Ramos (cell line): ENCODE data around the gene DTNB.
"Not testable (repeated sequence)": the region's sequence is repeated elsewhere in the genome, so short reads cannot be mapped to it uniquely, and the experiment has no call there.

Experiments used
- in situ Hi-C: fragments of 300-500 bp; cut with MboI; formaldehyde crosslinking; loops from one replicate; pipeline ENCODE4 v1.14.3; 2022; ENCODE audit warnings: low sequenced_read_pairs; ENCODE audit not compliant: unreplicated experiment

Gene DTNB

GRCh38 chr2:25684577-25685473, 11.4 kb upstream of the DTNB start:
- in situ Hi-C loops, result no loop called here

GRCh38 chr2:25682082-25682481, 8.7 kb upstream of the DTNB start:
- in situ Hi-C loops, result no loop called here

- in situ Hi-C loops, result no loop called here
Measured at GRCh38 chr2:25677877-25678276, 4.5 kb upstream of the DTNB start.

- in situ Hi-C loops, result no loop called here
Measured at GRCh38 chr2:25674077-25674362, 643 bp upstream of the DTNB start.

- in situ Hi-C loops, result no loop called here
Measured at GRCh38 chr2:25672494-25673299, 680 bp downstream of the DTNB start.

GRCh38 chr2:25671622-25672021, 1.8 kb downstream of the DTNB start:
- in situ Hi-C loops, result no loop called here

GRCh38 chr2:25669520-25669919, 3.9 kb downstream of the DTNB start:
- in situ Hi-C loops, result no loop called here

- in situ Hi-C loops, result no loop called here
Measured at GRCh38 chr2:25666218-25666617, 7.2 kb downstream of the DTNB start.

GRCh38 chr2:25665429-25665828, 7.9 kb downstream of the DTNB start:
- in situ Hi-C loops, result not testable (repeated sequence)

GRCh38 chr2:25664965-25665307, 8.4 kb downstream of the DTNB start:
- in situ Hi-C loops, result no loop called here

GRCh38 chr2:25664183-25664964, 9.0 kb downstream of the DTNB start:
- in situ Hi-C loops, result no loop called here

- in situ Hi-C loops, result no loop called here
Measured at GRCh38 chr2:25655316-25655715, 18.1 kb downstream of the DTNB start.

- in situ Hi-C loops, result no loop called here
Measured at GRCh38 chr2:25654801-25655200, 18.6 kb downstream of the DTNB start.

GRCh38 chr2:25651782-25652455, 21.5 kb downstream of the DTNB start:
- in situ Hi-C loops, result no loop called here

- in situ Hi-C loops, result no loop called here
Measured at GRCh38 chr2:25651066-25651465, 22.3 kb downstream of the DTNB start.

- in situ Hi-C loops, result no loop called here
Measured at GRCh38 chr2:25650256-25650655, 23.1 kb downstream of the DTNB start.

- in situ Hi-C loops, result no loop called here
Measured at GRCh38 chr2:25649786-25650185, 23.6 kb downstream of the DTNB start.

- in situ Hi-C loops, result no loop called here
Measured at GRCh38 chr2:25642298-25642697, 31.1 kb downstream of the DTNB start.

GRCh38 chr2:25639696-25640095, 33.7 kb downstream of the DTNB start:
- in situ Hi-C loops, result no loop called here

GRCh38 chr2:25639131-25639530, 34.2 kb downstream of the DTNB start:
- in situ Hi-C loops, result no loop called here
